ENCODE results near the gene TAF1B. TPM values are rescaled to one million over a fixed set of nuclear protein-coding genes. Genes with fewer than 3 reads are reported as not detected.

TAF1B gene
- total RNA-seq, 1 donor from 2014 or later = 35.7 TPM

GRCh38 chr2:9883897-9884296, 40.6 kb downstream of the TAF1B start:
- no peaks in the 10 kb centered on the region for H3K4me1 Mint-ChIP-seq
- H3K4me3 Mint-ChIP-seq = no peak overlapping the region
- no peaks in the 10 kb centered on the region for H3K9me3 Mint-ChIP-seq
- peaks cover 48% of the 10 kb centered on the region for H3K36me3 Mint-ChIP-seq (ENCODE audit: low read depth)
- no peak for TF ChIP-seq CTCF (conservative IDR thresholded peaks at IDR 0.05)
- H3K27me3 Mint-ChIP-seq (ENCODE audit: low read depth) = no peaks in the 10 kb centered on the region
- H3K27ac Mint-ChIP-seq (ENCODE audit: unreplicated experiment) = no peak overlapping the region
- no peak for DNase-seq (ENCODE audit: low read depth, low spot score)

DNA sequence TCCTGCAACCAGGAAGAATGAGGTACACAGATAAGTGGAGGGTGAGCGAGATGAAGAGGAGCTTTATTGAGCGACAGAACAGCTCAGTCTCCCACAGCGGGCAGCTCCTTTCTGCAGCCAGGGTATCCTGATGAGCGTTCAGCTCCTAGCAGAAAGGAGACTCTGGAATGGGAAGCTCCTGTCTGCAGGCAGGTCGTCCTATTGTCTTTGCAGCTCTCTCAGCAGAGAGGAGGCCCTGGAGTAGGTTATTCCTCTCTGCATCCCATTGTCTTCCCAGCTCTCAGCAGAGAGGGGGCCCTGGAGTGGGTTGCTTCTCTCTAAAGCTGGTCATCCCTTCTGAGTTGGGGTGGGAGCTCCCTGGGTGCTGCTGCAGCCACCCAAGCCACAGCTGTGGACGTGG, 41.2 kb downstream of the TAF1B start:
- peaks cover 4% of the 10 kb centered on the region for H3K4me1 Mint-ChIP-seq
- H3K36me3 Mint-ChIP-seq (ENCODE audit: low read depth) = peaks cover 51% of the 10 kb centered on the region
- H3K27me3 Mint-ChIP-seq (ENCODE audit: low read depth) = no peaks in the 10 kb centered on the region
- TF ChIP-seq CTCF (conservative IDR thresholded peaks at IDR 0.05) = no peak
- H3K9me3 Mint-ChIP-seq = no peaks in the 10 kb centered on the region
- H3K4me3 Mint-ChIP-seq = no peak overlapping the region
- DNase-seq (ENCODE audit: low read depth, low spot score) = no peak
- no peak overlapping the region for H3K27ac Mint-ChIP-seq (ENCODE audit: unreplicated experiment)

DNA sequence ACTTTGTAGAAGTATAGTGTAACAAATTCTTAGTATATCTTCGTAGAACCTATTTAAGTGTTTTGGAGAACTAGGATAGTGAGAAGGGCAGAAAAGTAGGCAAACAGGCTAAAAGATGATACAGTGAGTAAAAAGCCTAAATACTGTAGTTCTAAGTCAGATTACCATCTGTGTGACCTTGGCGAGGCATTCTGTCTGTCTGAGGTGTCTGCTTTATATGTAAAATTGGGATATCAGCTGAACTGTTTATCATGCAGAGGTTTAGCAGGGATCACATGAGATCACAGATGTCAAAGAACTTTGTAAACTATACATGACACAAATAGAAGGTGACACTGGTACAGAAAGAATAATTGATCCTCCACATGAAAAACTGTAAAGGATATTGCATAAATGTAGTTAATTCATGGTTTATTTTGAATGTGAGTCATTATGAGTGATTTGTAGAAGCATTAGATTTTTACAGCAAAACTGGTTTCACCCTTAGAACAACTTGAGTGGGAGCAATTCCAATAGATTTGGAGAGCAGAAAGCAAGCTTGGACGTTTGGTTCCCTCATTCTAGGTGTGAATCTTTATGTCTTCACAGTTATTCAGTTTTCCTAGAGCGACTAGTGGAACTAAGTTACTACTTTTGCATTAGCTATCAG, 41.9 kb downstream of the TAF1B start:
- Mint-ChIP-seq H3K4me3 (no peak overlapping the region), H3K4me1 (peaks cover 11% of the 10 kb centered on the region), H3K9me3 (no peaks in the 10 kb centered on the region), H3K27ac (ENCODE audit: unreplicated experiment) (no peak overlapping the region), H3K27me3 (ENCODE audit: low read depth) (no peaks in the 10 kb centered on the region), H3K36me3 (ENCODE audit: low read depth) (peaks cover 50% of the 10 kb centered on the region)
- no peak for DNase-seq (ENCODE audit: low read depth, low spot score)
- TF ChIP-seq CTCF (conservative IDR thresholded peaks at IDR 0.05) = no peak

- Mint-ChIP-seq H3K27me3 (ENCODE audit: low read depth) (no peaks in the 10 kb centered on the region), H3K4me1 (peaks cover 12% of the 10 kb centered on the region), H3K4me3 (no peak overlapping the region), H3K27ac (ENCODE audit: unreplicated experiment) (no peak overlapping the region), H3K9me3 (no peaks in the 10 kb centered on the region), H3K36me3 (ENCODE audit: low read depth) (peaks cover 52% of the 10 kb centered on the region)
- no peak for TF ChIP-seq CTCF (conservative IDR thresholded peaks at IDR 0.05)
- no peak for DNase-seq (ENCODE audit: low read depth, low spot score)
These were observed 44.2 kb downstream of the TAF1B start for GRCh38 chr2:9887513-9887912.

DNA sequence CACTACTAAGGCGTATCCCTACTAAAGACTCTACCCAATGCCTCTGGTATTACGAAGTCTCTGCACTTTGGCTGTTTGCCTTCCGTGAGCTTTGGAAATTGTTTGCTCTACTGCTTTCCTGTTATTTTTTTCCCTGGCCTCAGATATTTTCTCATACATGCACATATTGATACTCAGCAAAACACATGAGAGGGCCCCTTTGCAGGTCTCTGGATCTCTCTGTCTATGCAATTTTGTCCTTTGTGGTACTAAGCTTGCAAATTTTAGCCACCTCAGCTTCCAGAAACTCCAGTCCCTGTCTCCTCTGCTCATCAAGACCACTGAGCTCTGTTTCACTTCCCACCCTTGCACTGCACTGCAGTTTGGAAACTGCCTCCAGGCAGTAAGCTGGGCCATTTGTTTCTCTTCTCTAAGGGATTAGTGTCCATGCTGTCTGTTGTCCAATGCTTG, 46.6 kb downstream of the TAF1B start:
- Mint-ChIP-seq H3K36me3 (ENCODE audit: low read depth) (peaks cover 45% of the 10 kb centered on the region), H3K4me1 (peaks cover 14% of the 10 kb centered on the region), H3K27me3 (ENCODE audit: low read depth) (no peaks in the 10 kb centered on the region), H3K9me3 (no peaks in the 10 kb centered on the region), H3K27ac (ENCODE audit: unreplicated experiment) (no peak overlapping the region), H3K4me3 (no peak overlapping the region)
- no peak for DNase-seq (ENCODE audit: low read depth, low spot score)
- no peak for TF ChIP-seq CTCF (conservative IDR thresholded peaks at IDR 0.05)

Measured in neural crest cell (in vitro differentiated cells).